NK-92 (cell line): ENCODE measurements around the gene POU2AF1.
"Not testable (repeated sequence)": the region's sequence is repeated elsewhere in the genome, so short reads cannot be mapped to it uniquely, and the experiment has no call there.

Source experiments
- DNase-seq: peaks from one replicate; lab custom pipeline; 2025; ENCODE audit not compliant: unreplicated experiment; lab: John Stamatoyannopoulos, UW

The POU2AF1 gene

GRCh38 chr11:111409915-111410314 lies 30.8 kb upstream of the POU2AF1 start:
- DNase-seq: no peak

- DNase-seq: no peak
Measured at GRCh38 chr11:111408789-111409727, 30.0 kb upstream of the POU2AF1 start.

GRCh38 chr11:111407652-111408051 lies 28.6 kb upstream of the POU2AF1 start:
- DNase-seq: no peak

DNA sequence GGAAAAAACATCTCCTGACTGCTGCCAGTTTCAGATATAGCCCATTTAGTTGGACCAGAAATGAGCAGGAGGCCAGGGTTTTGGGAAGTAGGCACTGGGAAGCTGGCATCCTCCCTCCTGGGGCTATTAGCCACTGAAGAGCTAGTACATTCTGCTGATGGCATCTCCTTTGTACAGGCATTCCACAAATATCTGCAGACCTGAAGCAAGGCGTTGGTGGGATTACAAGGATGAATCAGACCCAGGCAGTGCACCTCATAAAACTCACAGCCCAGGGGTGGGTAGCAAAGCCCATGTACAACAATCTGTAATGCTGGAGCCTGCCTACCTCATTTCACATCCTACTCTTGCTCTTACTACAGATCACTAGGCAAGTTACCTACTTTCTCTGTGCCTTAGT lies 27.5 kb upstream of the POU2AF1 start:
- no peak for DNase-seq

DNA sequence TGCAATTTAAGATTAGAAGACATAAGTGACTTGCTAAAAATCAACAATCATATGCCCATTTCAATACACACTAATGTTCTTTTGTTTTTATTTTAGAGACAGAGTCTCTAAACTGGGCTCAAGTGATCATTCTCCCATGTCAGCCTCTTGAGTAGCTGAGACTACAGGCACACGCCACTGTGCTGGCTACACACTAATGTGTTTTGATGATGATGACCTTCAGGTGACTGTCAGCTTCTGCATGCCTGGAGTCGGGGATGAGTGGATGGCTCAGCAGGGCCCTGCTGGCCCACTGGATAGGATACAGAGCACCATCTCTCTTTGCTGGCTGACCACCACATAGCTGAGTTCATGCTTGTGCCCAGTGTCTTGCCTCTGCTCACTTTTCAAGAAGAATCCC lies 27.0 kb upstream of the POU2AF1 start:
- no peak for DNase-seq

GRCh38 chr11:111405551-111405950 lies 26.5 kb upstream of the POU2AF1 start:
- DNase-seq: no peak

DNA sequence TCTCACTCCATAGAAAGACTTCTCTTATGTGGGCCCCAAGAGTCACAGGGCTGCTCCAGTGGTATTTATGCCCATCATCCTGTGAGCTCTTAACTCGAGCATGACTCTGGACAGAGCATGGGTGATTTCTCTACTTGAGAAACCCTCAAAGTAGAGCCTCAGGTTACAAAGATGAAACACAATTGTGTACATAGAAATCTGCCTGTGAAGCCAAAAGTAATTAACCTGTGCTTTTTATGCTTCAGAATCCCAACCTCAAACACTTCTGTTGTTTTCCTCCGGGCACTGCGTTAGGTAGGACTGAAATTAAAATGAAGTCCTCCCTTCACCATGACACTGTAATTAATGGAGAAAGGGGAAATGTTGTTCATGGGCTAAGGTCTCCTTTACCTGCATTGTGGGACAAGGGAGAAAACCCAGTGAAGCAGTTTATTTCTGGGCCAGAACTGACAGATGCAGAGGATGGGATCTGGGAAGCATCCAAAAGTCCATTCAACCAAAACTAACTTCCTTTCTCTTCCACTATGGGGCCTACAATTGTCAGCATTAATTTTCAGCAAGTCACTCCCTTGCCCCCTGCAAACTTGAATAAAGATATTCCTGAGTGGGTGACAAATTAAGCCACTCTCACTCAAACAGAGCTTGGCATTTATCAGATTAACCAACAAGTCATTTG lies 24.1 kb upstream of the POU2AF1 start:
- DNase-seq: no peak

GRCh38 chr11:111402411-111402810 lies 23.3 kb upstream of the POU2AF1 start:
- DNase-seq: no peak

DNA sequence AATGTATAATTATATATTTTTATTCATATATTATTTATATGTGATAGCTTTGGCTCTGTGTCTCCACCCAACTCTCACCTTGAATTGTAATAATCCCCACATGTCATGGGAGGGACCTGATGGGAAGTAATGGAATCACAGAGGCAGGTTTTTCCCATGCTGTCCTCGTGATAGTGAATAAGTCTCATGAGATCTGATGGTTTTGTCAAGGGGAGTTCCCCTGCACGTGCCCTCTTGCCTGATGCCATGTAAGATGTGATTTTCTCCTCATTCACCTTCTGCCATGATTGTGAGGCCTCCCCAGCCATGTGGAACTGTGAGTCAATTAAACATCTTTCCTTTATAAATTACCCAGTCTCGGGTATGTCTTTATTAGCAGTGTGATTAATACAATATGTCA lies 22.9 kb upstream of the POU2AF1 start:
- DNase-seq: not testable (repeated sequence)

DNA sequence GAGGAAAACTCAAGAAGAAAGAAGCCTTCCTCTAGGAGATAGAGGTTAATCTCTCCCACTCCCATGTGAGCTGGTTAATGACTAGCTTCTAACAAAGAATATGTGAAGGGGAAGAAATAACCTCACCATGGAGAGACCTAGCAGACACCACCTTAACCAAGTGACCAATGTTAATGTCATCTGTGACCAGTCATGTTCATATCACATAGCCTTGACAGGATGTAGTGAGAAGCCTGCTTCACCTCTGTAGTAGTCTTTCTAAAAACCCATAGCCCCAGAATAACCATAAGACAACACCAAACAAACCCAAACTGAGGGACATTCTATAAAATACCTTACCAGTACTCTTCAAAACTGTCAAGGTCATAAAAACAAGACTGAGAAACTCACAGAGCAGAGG lies 21.5 kb upstream of the POU2AF1 start:
- no peak for DNase-seq

- DNase-seq: no peak
Measured at GRCh38 chr11:111399187-111400031, 20.3 kb upstream of the POU2AF1 start.

GRCh38 chr11:111397034-111397433 lies 18.0 kb upstream of the POU2AF1 start:
- no peak for DNase-seq

- no peak for DNase-seq
Measured at GRCh38 chr11:111395749-111396148, 16.7 kb upstream of the POU2AF1 start.

- no peak for DNase-seq
Measured at GRCh38 chr11:111395081-111395480, 16.0 kb upstream of the POU2AF1 start.

GRCh38 chr11:111394147-111394546 lies 15.1 kb upstream of the POU2AF1 start:
- not testable (repeated sequence) for DNase-seq

DNA sequence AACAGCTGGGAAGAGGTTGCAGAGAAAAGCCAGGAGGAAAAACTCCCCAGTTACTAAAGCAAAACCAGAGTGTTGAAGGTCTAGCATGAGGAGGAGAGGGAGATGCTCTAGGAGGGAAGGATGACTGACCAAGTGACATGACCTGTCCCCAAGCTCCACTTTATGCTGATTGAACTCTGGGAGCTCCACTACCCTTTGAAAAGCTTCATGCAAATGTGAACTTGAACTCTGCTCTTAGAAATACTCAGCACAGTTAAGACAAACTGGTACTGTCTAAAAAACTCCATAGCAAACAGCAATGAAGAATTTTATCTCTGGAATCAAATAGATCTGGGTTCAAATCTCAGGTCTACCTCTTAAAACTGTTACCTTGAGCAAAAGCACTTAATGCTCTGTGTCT lies 14.5 kb upstream of the POU2AF1 start:
- DNase-seq: no peak

DNA sequence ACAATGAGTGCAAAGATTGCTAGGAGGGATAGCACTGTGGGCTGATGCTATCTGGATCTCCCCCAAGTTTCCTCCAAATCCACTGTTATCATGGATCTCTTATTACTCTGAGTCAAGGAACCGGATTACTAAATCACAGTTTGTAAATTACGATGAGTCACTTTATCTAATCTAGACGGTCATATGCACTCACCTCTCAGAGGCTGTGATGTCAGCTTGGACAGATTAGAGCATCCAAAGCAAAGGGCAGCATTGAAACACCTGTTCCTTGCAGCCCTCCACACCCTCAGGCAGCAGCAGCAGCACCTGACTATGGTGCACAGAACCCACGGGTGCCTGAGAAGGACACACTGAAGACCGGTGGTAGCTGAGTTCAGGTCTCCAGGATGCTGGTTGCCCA lies 14.0 kb upstream of the POU2AF1 start:
- no peak for DNase-seq

- no peak for DNase-seq
Measured at GRCh38 chr11:111392552-111392951, 13.5 kb upstream of the POU2AF1 start.

DNA sequence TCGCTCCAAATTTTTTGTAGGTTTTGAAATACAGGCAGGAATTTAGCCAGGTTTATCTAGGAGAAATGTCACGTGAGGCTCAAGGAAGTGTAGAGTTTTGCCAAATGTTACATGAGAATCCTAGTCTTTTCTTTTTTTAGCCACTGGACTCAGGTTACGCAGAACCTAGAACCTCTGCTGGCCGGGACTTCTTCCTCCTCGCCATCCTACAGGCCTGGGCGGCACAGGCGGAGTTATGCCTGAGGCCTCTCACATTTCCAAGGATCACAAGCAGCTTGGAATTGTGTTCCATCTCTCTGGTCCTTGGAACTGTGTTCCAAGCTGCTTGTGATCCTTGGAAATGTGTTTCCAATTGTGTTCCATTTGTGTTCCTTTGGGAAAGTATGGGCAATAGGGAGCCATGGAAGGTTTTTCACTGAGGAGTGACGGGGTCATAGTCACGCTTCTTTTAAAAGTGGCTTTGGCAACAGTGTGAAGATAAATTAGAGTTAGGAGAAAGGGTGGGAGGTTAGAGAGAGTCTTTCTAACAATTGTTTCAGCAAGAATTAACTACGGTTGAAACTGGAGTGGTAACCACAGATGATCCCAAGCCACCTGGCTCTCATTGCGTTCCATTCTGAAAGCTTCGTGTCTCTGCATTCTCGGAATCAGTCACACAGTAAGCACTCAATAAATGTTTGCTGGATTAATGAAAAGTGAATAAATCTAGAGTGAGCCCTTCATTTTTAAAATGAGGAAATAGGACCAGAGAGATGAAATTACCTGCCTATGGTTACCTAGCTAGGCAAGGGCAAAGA lies 12.5 kb upstream of the POU2AF1 start:
- no peak for DNase-seq

DNA sequence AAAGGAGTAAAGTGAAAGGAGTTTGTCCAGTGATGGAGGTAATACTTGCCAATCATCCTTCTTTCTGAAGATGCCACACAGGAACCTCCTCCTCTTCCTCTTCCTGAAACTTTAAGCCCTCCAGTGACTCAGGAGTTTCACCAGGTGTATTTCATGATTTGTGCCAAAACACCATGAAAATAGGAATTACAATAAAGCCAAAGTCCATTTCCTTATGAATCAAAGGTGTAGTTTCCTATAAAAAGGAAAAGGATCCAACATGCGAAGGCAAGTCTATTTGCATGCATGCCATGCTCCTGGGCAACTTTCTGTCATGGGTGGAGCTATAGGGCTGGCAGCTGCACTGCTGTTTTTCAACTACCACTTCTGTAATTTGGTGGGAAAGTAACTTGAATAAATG lies 9.8 kb upstream of the POU2AF1 start:
- DNase-seq: no peak

- DNase-seq: no peak
Measured at GRCh38 chr11:111388420-111388819, 9.3 kb upstream of the POU2AF1 start.
